ENCODE results near the gene MARCHF7.

The MARCHF7 gene

DNA sequence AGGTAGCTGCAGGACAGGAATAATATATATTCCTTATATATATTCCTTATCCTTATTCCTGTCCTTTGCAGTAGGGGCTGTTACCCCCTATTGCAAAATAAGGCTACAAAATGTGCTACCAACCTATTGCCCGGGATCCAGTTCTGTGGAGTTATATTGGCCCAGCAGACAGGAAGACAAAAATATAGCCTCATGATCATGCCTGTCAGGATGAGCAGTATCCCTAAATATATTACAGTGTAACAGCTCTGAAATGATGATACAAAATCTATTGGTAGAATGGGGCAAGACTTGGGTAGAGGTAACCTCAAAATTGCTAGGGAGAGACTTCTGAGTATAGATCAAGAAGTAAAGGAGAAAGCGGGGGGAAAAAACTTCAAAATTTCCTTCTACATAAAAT, 31.6 kb upstream of the MARCHF7 start:
- H3K4me1 ChIP-seq (ENCODE audit: low read length) = no peaks in the 10 kb centered on the region
- TF ChIP-seq CTCF (IDR thresholded peaks at IDR 0.05; ENCODE audit: low read depth, low read length) (no peak), EZH2phosphoT487 (IDR thresholded peaks at IDR 0.05; ENCODE audit: low read depth) (no peak)

GRCh38 chr2:159683817-159684216, 28.5 kb upstream of the MARCHF7 start:
- H2AFZ ChIP-seq (ENCODE audit: low read depth, low read length) = peak overlapping the region; percentile 8; the same call in 1 of the 2 replicates
- TF ChIP-seq EZH2phosphoT487 (IDR thresholded peaks at IDR 0.05; ENCODE audit: low read depth) (no peak), CTCF (IDR thresholded peaks at IDR 0.05; ENCODE audit: low read depth, low read length) (no peak)
- H3K27ac ChIP-seq (ENCODE audit: low read length) = no peak overlapping the region
- H3K9me3 ChIP-seq (ENCODE audit: insufficient read depth, low read length) = no peaks in the 10 kb centered on the region
- no peaks in the 10 kb centered on the region for H3K4me1 ChIP-seq (ENCODE audit: low read length)
- no peaks in the 10 kb centered on the region for H3K27me3 ChIP-seq (ENCODE audit: low read depth, low read length)
- no peak overlapping the region for H3K9ac ChIP-seq (ENCODE audit: low read length)
- H3K79me2 ChIP-seq (ENCODE audit: low read length) = no peaks in the 10 kb centered on the region
- H4K20me1 ChIP-seq (ENCODE audit: insufficient read depth, low read length) = no peaks in the 10 kb centered on the region
- no peak overlapping the region for H3K4me2 ChIP-seq (ENCODE audit: low read length)
- H3K36me3 ChIP-seq (replicated peaks; ENCODE audit: low read depth, low read length) = no peaks in the 10 kb centered on the region
- no peak overlapping the region for H3K4me3 ChIP-seq (ENCODE audit: low read length)

More for the DNA sequence above, 31.6 kb upstream of the MARCHF7 start:
- Histone ChIP-seq H3K4me3 (ENCODE audit: low read length) (no peak overlapping the region), H3K4me2 (ENCODE audit: low read length) (no peak overlapping the region), H3K9ac (ENCODE audit: low read length) (no peak overlapping the region), H3K79me2 (ENCODE audit: low read length) (no peaks in the 10 kb centered on the region), H2AFZ (ENCODE audit: low read depth, low read length) (no peak overlapping the region), H3K9me3 (ENCODE audit: insufficient read depth, low read length) (no peaks in the 10 kb centered on the region), H3K27ac (ENCODE audit: low read length) (no peak overlapping the region), H3K36me3 (replicated peaks; ENCODE audit: low read depth, low read length) (no peaks in the 10 kb centered on the region), H3K27me3 (ENCODE audit: low read depth, low read length) (no peaks in the 10 kb centered on the region), H4K20me1 (ENCODE audit: insufficient read depth, low read length) (no peaks in the 10 kb centered on the region)

- no peak for TF ChIP-seq CTCF (IDR thresholded peaks at IDR 0.05; ENCODE audit: low read depth, low read length)
- no peak for TF ChIP-seq EZH2phosphoT487 (IDR thresholded peaks at IDR 0.05; ENCODE audit: low read depth)
- Histone ChIP-seq H3K27ac (ENCODE audit: low read length) (no peak overlapping the region), H3K9me3 (ENCODE audit: insufficient read depth, low read length) (no peaks in the 10 kb centered on the region), H3K27me3 (ENCODE audit: low read depth, low read length) (no peaks in the 10 kb centered on the region), H3K4me1 (ENCODE audit: low read length) (no peaks in the 10 kb centered on the region), H3K79me2 (ENCODE audit: low read length) (no peaks in the 10 kb centered on the region), H3K4me3 (ENCODE audit: low read length) (no peak overlapping the region), H3K4me2 (ENCODE audit: low read length) (no peak overlapping the region), H4K20me1 (ENCODE audit: insufficient read depth, low read length) (no peaks in the 10 kb centered on the region), H3K36me3 (replicated peaks; ENCODE audit: low read depth, low read length) (no peaks in the 10 kb centered on the region), H3K9ac (ENCODE audit: low read length) (no peak overlapping the region), H2AFZ (ENCODE audit: low read depth, low read length) (no peak overlapping the region)
Observed at GRCh38 chr2:159684796-159685195, 27.5 kb upstream of the MARCHF7 start.

GRCh38 chr2:159694500-159695040, 17.7 kb upstream of the MARCHF7 start:
- Histone ChIP-seq H3K27ac (ENCODE audit: low read length) (no peak overlapping the region), H3K9ac (ENCODE audit: low read length) (no peak overlapping the region), H4K20me1 (ENCODE audit: insufficient read depth, low read length) (no peaks in the 10 kb centered on the region), H3K4me3 (ENCODE audit: low read length) (no peak overlapping the region), H2AFZ (ENCODE audit: low read depth, low read length) (no peak overlapping the region), H3K36me3 (replicated peaks; ENCODE audit: low read depth, low read length) (peaks cover 5% of the 10 kb centered on the region), H3K4me2 (ENCODE audit: low read length) (no peak overlapping the region), H3K9me3 (ENCODE audit: insufficient read depth, low read length) (0 out of 2 replicates have a peak, but pooled peaks cover 7% of the 10 kb centered on the region), H3K27me3 (ENCODE audit: low read depth, low read length) (no peaks in the 10 kb centered on the region), H3K4me1 (ENCODE audit: low read length) (peaks cover 10% of the 10 kb centered on the region), H3K79me2 (ENCODE audit: low read length) (no peaks in the 10 kb centered on the region)
- TF ChIP-seq CTCF (IDR thresholded peaks at IDR 0.05; ENCODE audit: low read depth, low read length) (no peak), EZH2phosphoT487 (IDR thresholded peaks at IDR 0.05; ENCODE audit: low read depth) (no peak)

Data from OCI-LY3 (cell line).